NCI-H2107 treated with DMSO at 0.1 percent for 48 hours (cell line): ENCODE results near the gene COA1.
"Not testable (repeated sequence)": the region's sequence is repeated elsewhere in the genome, so short reads cannot be mapped to it uniquely, and the experiment has no call there.

Experiments used
- DNase-seq: peaks from one replicate; lab custom pipeline; 2025; ENCODE audit not compliant: unreplicated experiment; lab: John Stamatoyannopoulos, UW

Gene COA1, protein sequence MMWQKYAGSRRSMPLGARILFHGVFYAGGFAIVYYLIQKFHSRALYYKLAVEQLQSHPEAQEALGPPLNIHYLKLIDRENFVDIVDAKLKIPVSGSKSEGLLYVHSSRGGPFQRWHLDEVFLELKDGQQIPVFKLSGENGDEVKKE

DNA sequence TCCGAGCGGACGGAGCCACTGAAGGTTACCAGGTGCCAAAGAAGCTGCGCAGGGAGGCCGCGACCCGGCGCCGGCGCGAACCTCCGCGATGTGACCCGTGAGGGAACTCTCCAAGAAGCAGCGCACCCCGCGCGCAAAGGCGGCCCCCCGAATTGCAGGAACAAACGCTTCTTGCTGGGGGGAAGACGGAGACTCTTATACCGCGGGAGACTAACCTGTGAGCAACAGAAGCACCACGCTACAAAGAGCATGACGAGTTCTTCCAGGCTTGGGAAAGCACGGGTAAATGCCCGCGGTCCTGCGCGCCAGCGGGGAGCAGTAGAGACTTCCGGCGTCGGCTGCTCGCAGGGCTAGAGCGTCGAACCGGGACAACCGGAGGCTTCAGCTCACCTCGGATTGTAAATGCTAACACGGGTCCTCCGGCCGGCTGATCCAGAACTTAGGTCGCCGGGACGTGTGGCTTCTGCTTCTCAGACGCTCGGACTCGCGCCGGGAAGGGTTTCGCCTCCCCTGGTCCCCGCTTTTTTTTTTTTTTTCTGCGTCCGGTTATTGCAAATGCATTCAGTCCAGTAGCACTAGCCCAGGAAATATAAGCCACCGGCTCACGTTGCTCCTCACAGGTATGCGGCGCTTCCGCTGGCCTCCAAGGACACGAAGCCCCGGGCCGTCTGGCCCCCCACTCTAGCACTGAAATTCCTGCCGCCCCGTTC lies at the start of gene COA1:
Gene COA1, minus strand, starts transcription at position 310 of the 710 bp plus-strand sequence. CDS start 80,909 bp downstream, outside the sequence.
- peak; percentile 83 for DNase-seq

DNA sequence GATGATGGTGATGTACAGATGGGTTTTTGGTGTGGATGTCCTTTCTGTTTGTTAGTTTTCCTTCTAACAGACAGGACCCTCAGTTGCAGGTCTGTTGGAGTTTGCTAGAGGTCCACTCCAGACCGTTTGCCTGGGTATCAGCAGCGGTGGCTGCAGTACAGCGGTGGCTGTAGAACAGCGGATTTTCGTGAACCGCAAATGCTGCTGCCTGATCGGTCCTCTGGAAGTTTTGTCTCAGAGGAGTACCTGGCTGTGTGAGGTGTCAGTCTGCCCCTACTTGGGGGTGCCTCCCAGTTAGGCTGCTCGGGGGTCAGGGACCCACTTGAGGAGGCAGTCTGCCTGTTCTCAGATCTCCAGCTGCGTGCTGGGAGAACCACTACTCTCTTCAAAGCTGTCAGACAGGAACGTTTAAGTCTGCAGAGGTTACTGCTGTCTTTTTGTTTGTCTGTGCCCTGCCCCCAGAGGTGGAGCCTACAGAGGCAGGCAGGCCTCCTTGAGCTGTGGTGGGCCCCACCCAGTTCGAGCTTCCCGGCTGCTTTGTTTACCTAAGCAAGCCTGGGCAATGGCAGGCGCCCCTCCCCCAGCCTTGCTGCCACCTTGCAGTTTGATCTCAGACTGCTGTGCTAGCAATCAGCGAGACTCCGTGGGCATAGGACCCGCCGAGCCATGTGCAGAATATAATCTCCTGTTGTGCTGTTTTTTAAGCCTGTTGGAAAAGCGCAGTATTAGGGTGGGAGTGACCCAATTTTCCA lies 49.1 kb upstream of the COA1 start:
- not testable (repeated sequence) for DNase-seq

DNA sequence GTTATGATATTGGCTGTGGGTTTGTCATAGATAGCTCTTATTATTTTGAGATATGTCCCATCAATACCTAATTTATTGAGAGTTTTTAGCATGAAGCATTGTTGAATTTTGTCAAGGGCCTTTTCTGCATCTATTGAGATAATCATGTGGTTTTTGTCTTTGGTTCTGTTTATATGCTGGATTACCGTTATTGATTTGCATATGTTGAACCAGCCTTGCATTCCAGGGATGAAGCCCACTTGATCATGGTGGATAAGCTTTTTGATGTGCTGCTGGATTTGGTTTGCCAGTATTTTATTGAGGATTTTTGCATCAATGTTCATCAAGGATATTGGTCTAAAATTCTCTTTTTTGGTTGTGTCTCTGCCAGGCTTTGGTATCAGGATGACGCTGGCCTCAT lies 45.9 kb upstream of the COA1 start:
- DNase-seq = not testable (repeated sequence)

DNA sequence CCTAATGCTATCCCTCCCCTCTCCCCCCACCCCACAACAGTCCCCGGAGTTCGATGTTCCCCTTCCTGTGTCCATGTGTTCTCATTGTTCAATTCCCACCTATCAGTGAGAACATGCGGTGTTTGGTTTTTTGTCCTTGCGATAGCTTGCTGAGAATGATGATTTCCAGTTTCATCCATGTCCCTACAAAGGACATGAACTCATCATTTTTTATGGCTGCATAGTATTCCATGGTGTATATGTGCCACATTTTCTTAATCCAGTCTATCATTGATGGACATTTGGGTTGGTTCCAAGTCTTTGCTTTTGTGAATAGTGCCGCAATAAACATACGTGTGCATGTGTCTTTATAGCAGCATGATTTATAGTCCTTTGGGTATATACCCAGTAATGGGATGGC lies 43.9 kb upstream of the COA1 start:
- DNase-seq = not testable (repeated sequence)

DNA sequence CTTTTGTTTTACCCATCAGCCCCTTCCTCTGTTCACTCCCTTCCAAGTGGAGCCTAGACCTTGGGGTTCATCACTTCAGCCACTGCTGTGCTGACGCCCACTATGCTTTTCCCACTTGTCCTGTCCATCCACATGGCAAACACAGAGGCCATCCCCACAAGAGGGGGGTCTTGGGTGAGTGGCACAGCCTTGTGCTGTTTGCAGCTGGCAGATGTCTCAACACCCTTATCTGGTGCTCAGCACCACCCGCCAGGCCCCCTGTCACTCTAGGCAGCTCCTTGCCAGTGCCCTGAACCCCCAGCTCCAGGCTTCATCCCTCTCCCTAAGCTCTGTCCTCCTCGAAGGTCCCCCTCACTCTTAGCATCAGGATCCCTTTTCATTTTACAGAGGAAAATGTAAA lies 42.2 kb upstream of the COA1 start:
- no peak for DNase-seq

DNA sequence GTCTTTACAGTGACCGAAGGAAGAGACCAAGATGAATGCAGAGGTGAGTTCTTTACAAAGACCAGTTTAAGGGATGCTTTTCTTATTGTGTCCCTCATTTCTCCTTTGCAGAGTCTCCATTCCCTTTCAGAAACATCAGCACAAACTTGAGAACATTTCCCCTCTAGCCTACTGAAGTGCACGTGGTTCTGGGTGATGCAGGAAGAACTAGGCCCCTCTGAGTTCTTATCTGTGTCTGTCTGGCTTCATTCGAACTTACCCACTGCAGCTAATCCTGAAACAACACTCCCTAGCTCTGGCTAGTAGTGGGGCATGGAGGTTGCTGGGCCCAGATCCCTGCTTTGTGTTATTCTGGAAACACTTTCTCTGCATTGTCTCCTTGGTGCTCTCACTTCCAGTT lies 41.8 kb upstream of the COA1 start:
- DNase-seq = no peak

DNA sequence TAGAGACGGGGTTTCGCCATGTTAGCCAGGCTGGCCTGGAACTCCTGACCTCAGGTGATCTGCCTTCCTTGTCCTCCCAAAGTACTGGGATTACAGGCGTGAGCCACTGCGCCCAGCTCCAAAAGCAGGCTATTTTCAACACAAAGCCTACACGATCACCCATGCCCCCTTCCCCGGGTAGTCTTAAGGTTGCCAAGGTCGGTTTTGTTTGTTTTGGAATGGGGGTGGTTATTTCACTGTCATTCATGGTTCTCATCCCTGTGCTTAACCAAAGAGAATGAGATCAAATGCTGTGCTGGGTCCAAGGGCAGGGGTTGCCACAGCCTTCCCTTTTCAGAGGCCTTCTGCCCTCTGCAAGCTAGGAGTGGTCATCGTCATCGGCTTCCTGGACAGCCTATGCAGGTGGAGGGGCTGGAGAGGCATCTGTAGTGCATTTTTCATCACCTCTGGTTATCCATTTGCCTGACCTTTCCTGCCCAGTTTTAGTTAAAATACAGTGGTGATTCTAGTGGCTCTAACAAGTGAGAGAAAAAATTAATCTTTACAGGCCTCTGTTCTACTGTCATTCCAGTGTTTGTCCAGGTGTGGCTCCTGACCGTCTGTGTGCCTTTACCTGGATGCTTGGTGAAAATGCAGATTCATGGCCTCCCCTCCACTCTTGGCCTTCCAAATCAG lies 40.6 kb upstream of the COA1 start:
- DNase-seq = no peak

DNA sequence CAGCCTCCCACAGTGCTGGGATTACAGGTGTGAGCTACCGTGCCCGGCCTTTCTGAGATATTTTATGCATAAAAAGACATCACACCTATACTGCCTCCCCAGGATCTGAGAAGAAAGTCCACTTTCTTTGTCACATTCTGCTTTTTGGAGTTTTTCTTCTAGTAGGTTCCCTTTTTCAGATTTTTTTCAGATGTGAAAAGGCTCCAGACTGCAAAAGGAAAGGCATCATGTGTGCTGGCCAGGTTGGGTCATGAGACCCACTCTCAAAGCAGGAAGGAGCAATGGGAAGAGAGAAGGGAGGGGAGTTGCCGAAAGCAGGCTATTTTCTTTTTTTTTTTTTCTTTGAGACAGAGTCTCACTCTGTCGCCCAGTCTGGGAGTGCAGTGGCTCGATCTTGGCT lies 40.0 kb upstream of the COA1 start:
- DNase-seq = no peak

DNA sequence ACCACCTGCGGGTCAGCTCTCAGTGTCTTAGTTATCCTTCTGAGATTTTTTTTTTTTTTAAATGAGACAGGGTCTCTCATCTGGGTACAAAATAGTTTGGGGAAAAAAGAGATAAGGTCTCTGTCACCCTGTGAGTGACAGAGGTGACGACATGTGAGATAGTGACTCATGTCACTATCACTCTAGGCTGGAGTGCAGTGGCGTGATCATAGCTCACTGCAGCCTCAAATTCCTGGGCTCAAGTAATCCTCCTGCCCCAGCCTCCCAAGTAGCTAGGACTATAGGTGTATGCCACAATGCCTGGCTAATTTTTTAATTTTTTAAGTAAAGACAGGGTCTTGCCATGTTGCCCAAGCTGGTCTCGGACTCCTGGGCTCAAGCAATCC lies 39.6 kb upstream of the COA1 start:
- DNase-seq = no peak

DNA sequence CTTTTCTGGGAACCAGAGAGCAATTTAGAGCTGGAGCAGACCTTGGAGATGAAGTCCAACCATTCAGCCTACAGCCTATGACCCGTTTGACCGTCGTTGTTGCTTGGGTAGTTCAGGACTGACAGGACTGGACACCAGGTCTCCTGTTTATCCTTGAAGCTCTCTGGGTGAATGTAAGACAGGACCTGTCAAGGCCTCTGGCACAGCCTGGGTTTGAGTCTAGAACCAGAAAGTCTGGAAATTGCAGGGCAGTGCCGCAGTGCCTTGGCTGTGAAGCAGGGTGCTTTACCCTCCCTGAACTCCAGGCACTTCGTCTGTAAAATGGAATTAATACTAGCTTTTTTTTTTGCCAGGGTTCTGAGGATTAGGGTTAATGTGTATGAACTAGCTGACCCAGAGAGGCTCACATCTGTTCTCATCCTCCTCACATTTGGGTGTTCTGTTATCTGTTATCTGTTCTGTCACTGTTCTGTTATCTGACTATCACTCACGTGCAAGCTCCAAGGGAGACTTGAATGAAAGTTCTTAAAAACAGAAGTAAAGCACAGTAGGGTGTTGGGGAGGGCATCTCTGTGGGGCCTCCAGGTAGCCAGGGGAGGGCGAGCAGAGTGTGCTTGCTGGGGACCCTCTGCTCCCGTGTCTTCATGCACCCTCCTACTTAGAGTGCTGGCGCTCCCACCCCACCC lies 39.0 kb upstream of the COA1 start:
- DNase-seq = no peak

DNA sequence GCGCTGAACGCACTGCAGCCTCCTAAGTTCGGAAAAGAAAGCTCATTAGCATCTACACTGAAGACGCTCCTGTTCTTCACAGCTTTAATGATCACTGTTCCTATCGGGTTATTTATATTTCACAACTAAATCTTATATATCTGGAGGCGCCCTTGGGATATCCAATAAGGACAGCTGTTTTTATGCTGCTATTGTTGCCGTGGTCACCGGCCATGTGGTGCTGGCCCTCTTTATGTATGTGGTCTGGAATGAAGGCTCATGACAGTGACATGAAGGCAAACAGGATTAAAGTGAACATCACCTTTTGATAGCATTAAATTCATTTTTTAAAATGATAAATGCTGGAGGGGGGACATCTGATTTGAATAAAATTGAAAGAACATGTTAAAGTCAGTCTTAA lies 38.0 kb upstream of the COA1 start:
- no peak for DNase-seq

DNA sequence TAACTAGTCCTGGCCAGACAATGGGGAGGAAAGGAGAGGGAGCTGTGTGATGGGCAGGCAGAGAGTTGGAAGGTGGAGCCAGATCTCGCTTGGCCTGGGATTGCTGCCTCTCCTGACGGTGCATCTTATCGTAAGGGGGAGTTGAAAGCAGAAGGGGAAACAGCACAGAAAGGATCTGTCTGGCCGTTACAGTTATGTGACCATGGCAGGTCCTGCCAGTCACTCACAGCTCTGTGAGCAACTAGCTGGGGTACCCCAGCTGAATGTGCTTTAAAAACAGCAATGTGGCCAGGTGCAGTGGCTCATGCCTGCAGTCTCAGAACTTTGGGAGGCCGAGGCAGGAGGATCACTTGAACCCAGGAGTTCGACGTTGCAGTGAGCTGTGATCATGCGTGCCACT lies 37.2 kb upstream of the COA1 start:
- no peak for DNase-seq

DNA sequence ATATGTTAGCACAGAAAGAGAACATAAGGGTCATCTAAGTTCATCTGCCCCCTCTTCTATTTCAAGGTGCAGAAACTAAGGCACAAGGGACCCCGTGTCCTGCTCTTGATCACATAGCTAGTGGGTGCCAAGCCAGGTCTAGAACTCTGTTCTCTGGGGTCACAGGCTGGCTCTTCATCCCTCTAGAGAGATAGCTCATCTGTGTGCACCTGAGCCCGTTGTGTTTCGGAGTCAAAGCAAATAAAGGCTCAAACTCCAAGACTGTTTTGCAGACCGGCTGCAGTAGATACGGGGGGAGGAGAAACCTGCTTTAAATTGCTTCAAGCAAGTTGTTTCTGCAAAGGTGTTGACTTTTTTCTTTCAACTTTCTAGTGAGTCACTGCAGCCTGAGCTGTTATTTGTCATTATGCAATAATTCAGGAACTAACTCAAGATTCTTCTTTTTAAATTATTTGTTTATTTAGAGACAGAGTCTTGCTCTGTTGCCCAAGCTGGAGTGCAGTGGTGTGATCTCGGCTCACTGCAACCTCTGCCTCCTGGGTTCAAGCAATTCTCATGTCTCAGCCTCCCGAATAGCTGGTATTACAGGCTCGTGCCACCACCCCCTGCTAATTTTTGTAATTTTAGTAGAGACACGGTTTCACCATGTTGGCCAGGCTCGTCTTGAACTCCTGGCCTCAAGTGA lies 35.6 kb upstream of the COA1 start:
- DNase-seq = no peak

DNA sequence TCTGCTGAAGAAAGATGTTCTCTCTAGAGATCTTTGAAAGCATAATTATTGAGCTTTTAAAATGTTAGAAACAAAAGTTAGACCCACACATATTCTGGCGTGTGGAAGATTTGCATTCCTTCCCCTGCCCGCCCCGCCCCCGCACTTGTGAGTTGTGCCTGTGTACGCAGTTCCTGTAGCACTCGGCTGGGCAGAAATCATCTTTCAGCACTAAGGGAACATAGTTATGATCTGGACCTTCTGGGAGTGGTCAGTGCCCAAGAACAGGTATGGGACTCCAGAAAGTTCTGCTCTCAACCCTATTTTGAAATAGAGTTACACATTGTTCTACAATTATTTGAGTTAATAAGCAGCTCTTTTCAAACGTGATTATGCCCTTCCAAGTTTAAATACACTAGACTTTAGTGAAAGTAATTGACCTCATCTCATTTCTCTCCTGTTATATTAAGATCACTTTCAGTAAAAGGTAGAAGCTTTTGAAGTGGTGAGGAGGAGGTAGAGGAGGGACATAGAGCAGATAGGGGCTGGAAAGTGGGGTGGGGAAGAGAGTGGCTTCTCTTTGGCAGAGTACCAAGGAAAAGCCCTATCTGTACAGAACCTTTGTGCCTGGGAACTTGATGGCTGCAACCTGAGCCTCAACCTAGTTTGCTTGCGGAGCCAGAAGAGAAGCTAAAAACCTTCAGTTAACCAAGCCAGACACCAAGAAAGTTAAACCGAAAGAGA lies 34.9 kb upstream of the COA1 start:
- DNase-seq = peak; percentile 75

DNA sequence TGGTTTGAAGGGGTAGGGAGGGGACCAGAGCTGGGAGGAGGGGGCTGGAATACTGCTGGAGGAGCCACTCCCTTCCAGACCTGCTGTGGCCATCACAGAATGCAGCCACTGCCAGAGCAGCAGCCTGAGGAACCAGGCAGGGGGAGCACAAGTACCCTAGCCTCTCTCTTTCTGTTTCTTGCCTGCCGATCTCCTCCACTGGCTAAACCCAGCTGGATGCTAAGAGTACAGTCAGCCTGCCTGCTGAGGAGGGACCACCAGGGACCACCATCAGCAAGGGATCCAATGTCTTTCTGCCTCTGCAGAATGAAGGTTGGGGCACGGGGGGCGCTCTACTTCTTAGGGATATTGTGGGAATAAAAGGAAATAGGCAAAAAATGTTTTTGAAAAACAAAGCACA lies 33.9 kb upstream of the COA1 start:
- DNase-seq = no peak

DNA sequence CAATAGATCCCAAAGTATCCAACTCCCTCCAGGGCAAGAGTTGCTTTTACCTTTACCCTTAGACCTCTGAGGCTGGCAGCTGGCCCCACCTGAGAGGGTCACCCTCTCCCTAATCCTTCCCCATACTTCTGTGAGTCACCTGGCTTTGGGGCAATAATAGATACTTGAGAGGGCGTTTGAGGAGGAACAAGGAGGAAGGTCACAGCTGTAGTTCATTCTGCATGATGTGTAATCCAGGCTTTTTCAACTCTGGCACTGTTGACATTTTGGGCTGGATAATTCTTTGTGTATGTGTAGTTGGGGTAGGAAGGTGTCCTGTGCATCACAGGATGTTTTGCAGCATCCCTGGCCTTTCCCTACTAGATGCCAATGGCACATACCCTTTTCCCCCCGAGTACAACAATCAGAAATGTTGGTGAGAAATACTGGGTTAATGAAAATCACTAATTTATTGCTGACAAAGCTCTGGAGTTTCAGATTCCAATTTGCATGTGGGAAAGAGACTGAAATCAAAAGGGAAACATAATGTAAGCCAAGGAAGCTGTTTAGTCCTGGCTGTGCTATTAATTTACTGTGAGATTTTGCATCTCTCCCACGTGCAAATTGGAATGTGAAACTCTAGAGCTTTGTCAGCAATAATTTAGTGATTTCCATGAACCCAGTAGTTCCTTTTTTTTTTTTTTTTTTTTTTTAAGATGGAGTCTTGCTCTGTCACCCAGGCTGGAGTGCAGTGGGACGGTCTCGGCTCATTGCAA lies 32.8 kb upstream of the COA1 start:
- no peak for DNase-seq

DNA sequence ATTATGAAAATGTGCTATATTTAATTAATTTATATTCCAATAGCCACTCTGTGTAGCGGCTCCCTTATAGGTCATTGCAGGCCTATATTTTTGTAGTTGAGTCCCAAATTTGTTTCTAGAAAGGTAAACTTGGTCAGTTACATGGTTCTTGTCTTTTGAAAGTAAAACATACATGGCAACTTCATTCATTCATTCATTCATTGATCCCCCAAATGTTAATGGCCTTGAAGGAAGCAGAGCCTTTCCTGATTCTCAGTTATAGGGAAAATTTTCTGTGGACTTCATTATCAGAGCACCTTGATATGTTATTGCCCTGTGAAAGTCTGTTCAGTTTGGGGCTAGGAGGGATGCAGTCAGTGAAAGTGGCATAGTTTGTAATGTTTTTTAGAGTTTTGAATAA lies 32.1 kb upstream of the COA1 start:
- no peak for DNase-seq

DNA sequence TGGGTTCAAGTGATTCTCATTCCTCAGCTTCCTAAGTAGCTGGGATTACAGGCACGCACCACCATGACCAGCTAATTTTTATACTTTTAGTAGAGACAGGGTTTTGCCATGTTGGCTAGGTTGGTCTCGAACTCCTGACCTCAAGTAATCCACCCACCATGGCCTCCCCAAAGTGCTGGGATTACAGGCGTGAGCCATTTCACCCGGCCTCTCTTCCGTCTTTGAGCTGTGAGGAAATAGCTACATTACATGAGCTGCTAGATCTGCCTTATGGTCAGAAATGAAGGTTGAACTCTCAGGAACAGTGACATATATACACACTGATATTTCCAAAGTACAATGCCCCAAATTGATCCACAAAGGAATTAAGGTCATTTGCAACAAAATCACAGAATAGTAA lies 31.5 kb upstream of the COA1 start:
- no peak for DNase-seq
